Activated CD4-positive, alpha-beta T cell treated with anti-CD3 and anti-CD28 coated beads for 1 hour (primary cell): ENCODE results near the gene SPRR4.
"Not testable (repeated sequence)": the region's sequence is repeated elsewhere in the genome, so short reads cannot be mapped to it uniquely, and the experiment has no call there.

Experiments
- DNase-seq: peaks from one replicate; pipeline ENCODE4 v3.0.0-alpha.2; 2020

Gene SPRR4

DNA sequence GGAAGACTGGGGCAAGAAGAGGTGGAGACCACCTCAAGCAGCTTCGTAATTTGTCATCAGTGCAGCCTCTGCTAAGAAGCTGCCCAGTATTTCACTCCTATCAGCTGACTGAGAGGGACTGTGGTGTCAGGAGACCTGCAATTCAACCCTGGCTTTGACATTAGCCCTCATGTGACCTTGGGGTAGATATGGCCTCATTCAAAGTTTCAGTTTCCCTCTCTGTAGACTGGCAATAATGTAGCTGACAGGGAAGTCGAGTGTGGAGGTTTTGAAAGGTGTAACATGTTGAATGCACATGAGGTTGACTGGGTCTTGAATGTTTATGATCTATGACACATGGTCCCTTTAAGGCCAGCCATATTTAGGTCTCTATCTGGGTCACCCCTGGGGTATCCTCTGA is 2.2 kb upstream of the SPRR4 start:
- no peak for DNase-seq

DNA sequence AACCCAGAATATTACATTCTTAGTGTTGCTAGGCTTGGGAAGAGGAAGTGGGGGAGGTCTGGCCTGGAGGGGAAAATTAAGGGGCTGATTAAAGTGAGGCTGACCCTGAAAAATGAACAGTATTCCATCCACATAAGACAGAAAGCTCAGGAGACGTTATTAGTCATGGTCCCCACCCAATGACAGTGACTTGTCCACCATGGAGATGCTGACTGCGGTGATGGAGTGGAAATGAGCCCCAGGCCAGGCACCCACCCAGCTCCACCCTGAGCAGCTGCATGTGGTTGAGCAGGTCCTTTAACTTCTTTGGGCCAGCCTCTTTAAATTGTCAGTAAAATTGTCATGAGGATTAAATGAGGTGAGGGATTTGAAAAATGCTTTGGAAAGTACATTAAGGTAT is 1.4 kb upstream of the SPRR4 start:
- DNase-seq, result no peak

DNA sequence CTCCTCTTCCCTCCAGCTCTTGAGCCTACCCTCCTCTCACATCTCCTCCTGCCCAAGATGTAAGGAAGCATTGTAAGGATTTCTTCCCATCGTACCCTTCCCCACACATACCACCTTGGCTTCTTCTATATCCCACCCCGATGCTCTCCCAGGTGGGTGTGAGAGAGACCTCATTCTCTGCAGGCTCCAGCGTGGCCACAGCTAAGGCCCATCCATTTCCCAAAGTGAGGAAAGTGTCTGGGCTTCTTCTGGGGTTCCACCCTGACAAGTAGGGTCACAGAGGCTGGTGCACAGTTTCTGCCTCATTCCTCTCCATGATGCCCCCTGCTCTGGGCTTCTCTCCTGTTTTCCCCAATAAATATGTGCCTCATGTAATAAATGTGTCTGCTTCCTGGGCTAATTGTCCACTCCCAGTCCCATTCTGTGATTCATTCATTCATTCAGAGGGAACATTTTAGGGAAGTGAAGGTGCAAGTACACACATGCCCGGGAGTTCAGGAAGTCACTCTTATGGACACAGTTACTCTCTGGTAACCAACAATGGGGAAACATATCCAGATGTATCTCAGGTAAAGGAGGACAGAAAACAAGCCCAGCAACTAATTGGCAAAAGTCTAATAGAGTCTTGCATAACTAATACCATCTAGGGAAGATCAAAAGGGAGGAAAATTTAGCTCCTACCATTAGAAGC is 1.9 kb downstream of the SPRR4 start:
- no peak for DNase-seq

GRCh38 chr1:152976688-152977087 is 6.2 kb downstream of the SPRR4 start:
- no peak for DNase-seq

DNA sequence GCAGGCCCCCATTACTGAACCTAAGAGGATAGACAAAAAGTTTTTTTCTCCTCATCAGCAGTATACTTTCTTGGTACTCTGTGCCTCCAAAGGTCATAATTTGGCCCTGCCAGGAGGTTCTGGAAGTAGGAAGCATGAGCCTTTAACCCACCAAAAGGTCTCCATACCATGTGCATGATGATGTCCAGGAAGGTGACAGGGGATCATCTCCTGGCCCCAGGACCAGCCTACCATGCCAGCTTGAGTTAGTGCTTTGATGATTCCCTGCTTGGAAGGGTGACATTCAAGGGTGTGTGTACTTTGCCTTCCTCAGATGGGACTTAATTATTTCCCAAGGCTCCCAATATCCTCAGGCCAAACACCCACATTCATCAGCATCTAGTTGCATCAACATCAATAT is 7.2 kb downstream of the SPRR4 start:
- DNase-seq, result no peak

DNA sequence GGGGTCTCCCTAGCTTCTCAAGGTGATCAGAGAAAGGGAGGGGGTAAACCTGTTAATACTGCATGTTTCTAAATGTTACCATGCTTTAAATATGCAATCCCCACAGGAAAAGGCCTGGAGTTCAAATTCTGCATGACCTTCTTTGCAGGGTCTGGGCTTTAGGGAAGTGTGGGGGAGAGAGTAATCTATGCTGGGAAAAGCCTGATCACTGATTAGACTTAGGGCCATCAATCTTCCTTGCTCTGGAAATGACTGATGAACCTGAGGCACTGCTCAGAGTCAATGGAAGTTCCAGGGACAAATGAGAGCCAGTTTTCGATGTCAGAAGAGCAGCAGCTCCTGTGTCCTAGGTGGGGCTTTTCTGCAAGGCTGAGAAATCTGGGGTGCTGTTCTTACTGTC is 10.2 kb downstream of the SPRR4 start:
- DNase-seq, result no peak

GRCh38 chr1:152981146-152981871 is 10.9 kb downstream of the SPRR4 start:
- DNase-seq, result no peak

- no peak for DNase-seq
Measured at GRCh38 chr1:152982076-152982475, 11.6 kb downstream of the SPRR4 start.

- DNase-seq, result no peak
Measured at GRCh38 chr1:152983234-152983633, 12.8 kb downstream of the SPRR4 start.

DNA sequence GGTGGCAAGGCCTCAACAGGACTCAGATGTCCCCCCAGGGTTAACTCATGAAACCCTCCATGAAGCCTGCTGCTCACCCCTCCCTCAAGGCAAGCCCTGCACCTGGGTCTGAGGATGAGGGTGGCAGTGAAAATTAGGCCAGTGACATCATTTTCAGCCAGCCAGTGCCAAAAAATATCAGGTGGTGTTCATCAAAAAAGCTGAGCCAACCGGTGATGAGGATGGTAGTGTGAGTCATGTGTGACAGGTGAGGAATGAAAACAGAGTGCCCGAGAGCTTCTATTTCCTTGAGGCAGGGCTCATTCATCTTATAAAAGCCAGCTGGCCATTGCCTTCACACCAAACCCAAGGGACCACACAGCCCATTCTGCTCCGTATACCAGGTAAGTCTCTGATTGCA is 13.3 kb downstream of the SPRR4 start, which contains the start of gene SPRR1A:
Gene SPRR1A (plus strand): TSS at position 339 of the 400 bp plus-strand sequence. CDS start 1,150 bp downstream, outside the sequence.
- DNase-seq, result no peak

DNA sequence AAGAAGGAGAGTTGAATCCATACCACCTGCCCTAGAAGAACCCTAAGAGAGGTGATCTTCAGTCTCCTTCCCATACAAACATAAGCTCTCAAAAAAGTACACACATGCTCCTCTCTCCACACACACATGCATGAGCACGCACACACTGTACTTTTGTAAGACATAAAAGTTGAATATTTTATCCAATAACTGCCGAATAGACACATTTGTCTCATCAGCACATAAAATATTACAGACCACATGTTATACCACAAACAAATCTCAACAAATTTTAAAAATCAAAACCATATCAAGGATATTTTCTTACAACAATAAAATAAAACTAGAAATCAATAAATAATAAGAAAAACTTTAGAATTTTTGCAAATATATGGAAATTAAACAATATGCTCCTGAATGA is 16.1 kb downstream of the SPRR4 start:
- no peak for DNase-seq

GRCh38 chr1:152993186-152993585 is 22.7 kb downstream of the SPRR4 start:
- no peak for DNase-seq

DNA sequence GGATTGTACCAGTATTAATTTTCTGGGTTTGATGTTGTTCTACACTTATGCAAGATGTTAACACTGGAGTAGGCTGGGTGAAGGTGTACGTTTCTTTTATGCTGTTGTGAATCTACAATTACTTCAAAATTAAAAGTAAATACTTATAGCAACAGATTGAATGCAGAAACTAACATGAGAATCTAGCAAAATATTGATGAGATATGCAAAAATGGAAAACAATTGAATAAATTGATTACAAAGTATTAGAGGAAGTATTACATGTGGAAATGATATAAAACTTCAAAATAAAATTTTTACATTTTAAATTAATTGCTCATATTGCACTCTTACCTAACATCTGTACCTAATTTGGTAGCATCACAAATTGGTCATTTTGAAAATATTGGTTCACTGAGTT is 25.4 kb downstream of the SPRR4 start:
- DNase-seq, result no peak

DNA sequence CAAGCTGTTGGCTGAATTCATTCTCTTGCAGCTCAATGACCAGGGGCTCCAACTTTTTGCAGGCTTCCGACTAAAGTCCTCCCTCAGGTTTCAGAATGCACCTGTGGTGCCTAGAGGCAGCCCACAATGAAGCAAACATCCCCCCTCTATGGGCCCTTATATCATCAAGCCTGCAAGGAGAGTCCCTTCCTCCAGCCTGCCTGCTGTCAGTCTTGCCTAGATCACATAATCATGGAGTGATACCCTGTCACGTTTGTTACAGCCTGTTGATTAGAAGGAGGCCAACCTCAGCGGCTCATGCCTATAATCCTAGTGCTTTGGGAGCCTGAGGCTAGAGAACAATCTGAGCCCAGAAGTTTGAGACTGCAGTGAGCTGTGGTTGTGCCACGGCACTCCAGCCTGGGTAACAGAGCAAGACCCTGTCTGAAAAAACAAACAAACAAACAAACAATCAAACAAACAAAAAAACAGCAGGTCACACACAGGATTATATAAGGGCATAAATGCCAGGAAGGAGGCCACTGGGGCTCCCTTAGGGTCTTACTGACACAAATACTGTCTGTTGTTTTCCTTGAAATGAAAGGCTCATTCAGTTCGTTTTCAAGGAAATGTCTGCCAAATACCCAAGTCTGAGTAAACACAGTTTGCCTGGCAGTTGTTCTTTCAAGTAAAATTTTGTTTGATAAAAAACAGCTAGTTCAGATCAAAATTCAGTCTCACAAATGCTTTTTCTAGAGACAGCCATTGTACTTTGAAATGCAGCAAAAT is 26.4 kb downstream of the SPRR4 start:
- no peak for DNase-seq

DNA sequence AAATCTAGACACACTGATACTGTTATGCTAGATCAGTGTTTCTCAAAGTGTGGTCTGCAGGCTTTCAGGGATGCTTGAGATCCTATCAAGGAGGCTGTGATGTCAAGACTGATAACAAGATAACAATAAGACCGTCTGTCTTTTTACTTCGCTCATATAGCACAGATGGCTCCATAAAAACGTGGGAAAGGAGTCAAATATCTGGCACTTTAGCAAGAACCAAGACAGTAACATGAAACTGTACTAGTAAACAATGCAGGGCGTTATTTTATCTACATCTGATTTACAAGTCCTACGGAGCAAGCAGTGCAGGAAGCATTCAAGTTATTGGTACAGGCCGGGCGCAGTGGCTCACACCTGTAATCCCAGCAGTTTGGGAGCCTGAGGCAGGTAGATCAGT is 27.5 kb downstream of the SPRR4 start:
- no peak for DNase-seq

DNA sequence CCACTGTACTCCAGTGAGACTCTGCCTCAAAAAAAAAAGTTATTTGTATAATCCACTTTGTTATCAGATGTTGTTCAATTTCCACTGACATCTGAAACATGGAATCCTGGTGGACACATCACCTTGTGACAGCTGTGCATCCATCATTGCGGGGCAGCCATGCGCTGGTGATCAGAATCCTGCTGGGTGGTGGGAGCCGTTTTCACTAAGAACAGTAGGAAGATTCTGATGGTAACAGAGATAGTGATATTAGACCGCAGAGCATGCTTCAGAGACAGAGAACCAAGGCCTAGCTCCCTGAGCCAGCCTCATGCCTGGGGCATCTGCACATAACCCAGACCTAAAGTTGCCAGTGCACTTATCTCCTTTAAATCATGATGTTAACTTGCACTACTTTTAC is 28.0 kb downstream of the SPRR4 start:
- no peak for DNase-seq

DNA sequence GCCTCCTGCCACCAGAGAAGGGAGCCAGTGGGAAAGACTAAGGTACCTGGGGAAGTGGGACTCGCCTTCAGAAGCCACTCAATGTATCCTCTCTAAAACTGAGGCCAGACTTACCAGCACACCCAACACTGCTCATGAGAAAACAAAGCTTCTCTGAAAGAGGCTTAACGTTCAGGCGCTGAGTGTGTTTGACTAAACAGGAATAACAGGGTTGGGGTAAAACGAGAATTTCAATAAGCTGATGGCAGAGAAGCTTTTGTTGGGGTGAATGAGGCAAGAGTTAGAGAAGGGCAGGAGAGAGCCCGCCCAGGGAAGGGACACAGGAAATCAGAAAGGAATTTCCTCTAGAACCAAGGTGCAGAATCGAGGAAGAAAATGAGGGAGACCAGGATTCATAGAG is 29.4 kb downstream of the SPRR4 start:
- DNase-seq, result no peak

DNA sequence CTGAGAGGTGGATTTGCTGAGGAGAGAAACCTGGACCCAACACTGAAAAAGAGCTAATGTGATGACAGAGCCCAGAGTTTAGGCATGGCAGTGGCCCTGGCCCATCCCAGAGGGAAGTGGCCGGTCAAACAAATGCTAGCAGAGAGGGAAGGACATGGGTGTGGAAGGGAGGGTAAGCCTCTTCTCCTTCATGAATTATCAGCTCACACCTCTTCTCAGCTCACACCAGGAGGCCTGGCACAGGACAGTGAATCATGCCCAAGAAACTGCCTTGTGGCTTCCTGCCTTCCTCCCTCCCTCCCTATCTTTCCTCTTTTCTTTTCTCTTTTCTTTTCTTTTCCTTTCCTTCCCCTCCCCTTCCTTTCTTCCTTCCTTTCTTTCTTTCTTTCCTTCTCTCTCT is 29.8 kb downstream of the SPRR4 start:
- DNase-seq, result no peak

- DNase-seq, result no peak
Measured at GRCh38 chr1:153001382-153001781, 30.9 kb downstream of the SPRR4 start, which contains the start of gene SPRR3. Gene SPRR3 (plus strand): TSS chr1:153001749. CDS start chr1:153003021, 1,272 bp downstream.

- DNase-seq, result not testable (repeated sequence)
Measured at GRCh38 chr1:153011235-153011758, 40.8 kb downstream of the SPRR4 start.

DNA sequence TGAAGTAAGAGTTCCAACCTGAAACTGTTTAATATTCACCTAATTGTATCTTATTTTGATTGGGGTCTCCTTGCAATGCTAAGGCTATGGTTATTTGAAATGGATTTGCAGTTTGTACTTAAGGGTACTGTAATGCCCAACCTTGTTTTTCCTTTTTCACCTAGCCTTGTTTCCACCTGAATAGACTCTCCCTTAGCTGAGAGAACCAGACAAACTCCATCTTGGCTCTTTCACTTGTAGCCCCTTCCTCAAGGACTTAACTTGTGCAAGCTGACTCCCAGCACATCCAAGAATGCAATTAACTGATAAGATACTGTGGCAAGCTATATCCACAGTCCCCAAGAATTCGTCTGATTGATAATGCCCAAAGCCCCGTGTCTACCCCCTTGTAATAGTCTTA is 51.4 kb downstream of the SPRR4 start:
- DNase-seq, result not testable (repeated sequence)
